SK-N-SH (cell line): ENCODE measurements around the gene KCNH4. TPM values are rescaled to one million over a fixed set of nuclear protein-coding genes. Genes with fewer than 3 reads are reported as not detected.

Source experiments
- CTCF ChIA-PET: fragments of 300-600, 350-600 bp; formaldehyde crosslinking; extraction: SDS; loops from one replicate; lab custom pipeline; 2021; lab: Yijun Ruan, JAX
- POLR2A ChIA-PET: fragments of 350-600 bp; sonication (Branson Sonifier 250); formaldehyde crosslinking; extraction: SDS; loops from one replicate; lab custom pipeline; 2020; ENCODE audit warnings: antibody characterized with exemption, inconsistent platforms; lab: Yijun Ruan, JAX
- DNase-seq: peaks from one replicate; pipeline ENCODE4 v3.0.0; 2012
- H2AFZ ChIP-seq: fragments of 200-600 bp; sonication (generic); 2 replicates; pipeline ENCODE4 v1.8.1; 2016; ENCODE audit warnings: antibody characterized with exemption, mild to moderate bottlenecking, low read depth
- H3F3A ChIP-seq: fragments of 200-600 bp; sonication (generic); replicated peaks from 2 replicates; pipeline ENCODE3; 2016; ENCODE audit warnings: antibody characterized with exemption, mild to moderate bottlenecking; ENCODE audit not compliant: insufficient read depth
- H3K27ac ChIP-seq, 2 experiments: fragments of 200-500 bp in 1 of 2; fragments of 200-600 bp in 1 of 2; sonication (Bioruptor generic) in 1 of 2; sonication (generic), shearing (Covaris generic) in 1 of 2; 2 replicates each; pipeline versions ENCODE4 v1.5.1 to v1.6.1; 2014 to 2016; ENCODE audit warnings: low read depth in 2 of 2, inconsistent platforms in 1 of 2, low read length in 1 of 2, mild to moderate bottlenecking in 1 of 2, mixed read lengths in 1 of 2
- H3K27me3 ChIP-seq: fragments of 200-600 bp; sonication (generic), shearing (Covaris generic); 2 replicates; pipeline ENCODE4 v1.6.1; 2016; ENCODE audit warnings: mixed run types; ENCODE audit not compliant: insufficient read depth
- H3K36me3 ChIP-seq, 2 experiments: fragments of 200-500 bp in 1 of 2; fragments of 200-600 bp in 1 of 2; sonication (Bioruptor generic) in 1 of 2; sonication (generic) in 1 of 2; replicated peaks in 1 of 2; 2 replicates each; pipeline versions ENCODE3 to v1.5.1; 2014 to 2016; ENCODE audit warnings: low read length in 1 of 2, mild to moderate bottlenecking in 1 of 2; ENCODE audit not compliant: insufficient read depth in 2 of 2, control insufficient read depth in 1 of 2
- H3K4me1 ChIP-seq, 2 experiments: fragments of 200-500 bp in 1 of 2; fragments of 200-600 bp in 1 of 2; sonication (Bioruptor generic) in 1 of 2; sonication (generic), shearing (Covaris generic) in 1 of 2; 2 replicates each; pipeline versions ENCODE4 v1.5.1 to v1.6.1; 2014 to 2016; ENCODE audit warnings: low read depth in 1 of 2, low read length in 1 of 2, mixed run types in 1 of 2; ENCODE audit not compliant: insufficient read depth in 2 of 2, control insufficient read depth in 1 of 2
- H3K4me2 ChIP-seq: fragments of 200-600 bp; sonication (generic), shearing (Covaris generic); 2 replicates; pipeline ENCODE4 v1.6.1; 2017; ENCODE audit warnings: mixed run types
- H3K4me3 ChIP-seq, 2 experiments: fragments of 200-500 bp in 1 of 2; fragments of 200-600 bp in 1 of 2; sonication (Bioruptor generic) in 1 of 2; sonication (generic), shearing (Covaris generic) in 1 of 2; 2 replicates each; pipeline versions ENCODE4 v1.5.1 to v1.8.1; 2014 to 2016; ENCODE audit warnings: low read depth in 2 of 2, inconsistent platforms in 1 of 2, low read length in 1 of 2, mild to moderate bottlenecking in 1 of 2, mixed read lengths in 1 of 2, moderate library complexity in 1 of 2
- H3K79me2 ChIP-seq: fragments of 200-600 bp; sonication (generic); 2 replicates; pipeline ENCODE4 v1.8.1; 2017; ENCODE audit warnings: mild to moderate bottlenecking; ENCODE audit not compliant: insufficient read depth
- H3K9ac ChIP-seq: fragments of 200-600 bp; sonication (generic); 2 replicates; pipeline ENCODE4 v1.6.1; 2017; ENCODE audit warnings: mixed run types
- H3K9me2 ChIP-seq: fragments of 200-600 bp; sonication (generic); 2 replicates; pipeline ENCODE4 v1.6.1; 2017; ENCODE audit warnings: mixed run types
- H3K9me3 ChIP-seq: fragments of 200-600 bp; sonication (generic); 2 replicates; pipeline ENCODE4 v1.6.1; 2017; ENCODE audit warnings: mixed run types, mild to moderate bottlenecking, moderate library complexity
- H4K20me1 ChIP-seq: fragments of 200-600 bp; sonication (generic); 2 replicates; pipeline ENCODE4 v1.6.1; 2017; ENCODE audit warnings: mild to moderate bottlenecking, mixed run types; ENCODE audit not compliant: insufficient read depth
- CHD2 ChIP-seq: fragments of 150-350 bp; IDR thresholded peaks from 2 replicates; pipeline ENCODE4 v1.6.1; 2018; ENCODE audit warnings: low read length; ENCODE audit not compliant: partially characterized antibody
- EP300 ChIP-seq, 2 experiments: IDR thresholded peaks; 2 replicates each; pipeline versions ENCODE4 v1.4.0 to v1.6.1; 2012; ENCODE audit warnings: borderline replicate concordance in 1 of 2, low read depth in 1 of 2, low read length in 1 of 2
- EZH2phosphoT487 ChIP-seq: fragments of 200-600 bp; sonication (generic); IDR thresholded peaks from 2 replicates; pipeline ENCODE4 v1.6.1; 2017; ENCODE audit warnings: low read depth, mixed run types, mild to moderate bottlenecking, antibody characterized with exemption, moderate library complexity, borderline replicate concordance
- FOXJ3 ChIP-seq: sonication (generic); formaldehyde crosslinking; IDR thresholded peaks from 2 replicates; pipeline ENCODE4 v1.5.1; 2020; ENCODE audit warnings: mild to moderate bottlenecking, missing genetic modification reagents
- GABPA ChIP-seq: IDR thresholded peaks from 2 replicates; pipeline ENCODE4 v1.4.0; 2012; ENCODE audit warnings: low read depth, mild to moderate bottlenecking
- GATA2 ChIP-seq: sonication (generic); formaldehyde crosslinking; IDR thresholded peaks from 2 replicates; pipeline ENCODE4 v1.5.0; 2020; ENCODE audit warnings: mild to moderate bottlenecking, missing genetic modification reagents
- MAX ChIP-seq: IDR thresholded peaks from 2 replicates; pipeline ENCODE4 v1.4.0; 2012; ENCODE audit warnings: low read depth
- NRF1 ChIP-seq: IDR thresholded peaks from 2 replicates; pipeline ENCODE4 v1.6.1; 2012; ENCODE audit warnings: low read depth, mild to moderate bottlenecking, low read length
- PBX3 ChIP-seq: IDR thresholded peaks from 2 replicates; pipeline ENCODE4; 2012
- POLR2AphosphoS5 ChIP-seq: IDR thresholded peaks from 2 replicates; pipeline ENCODE4 v1.6.1; 2012; ENCODE audit warnings: low read depth, low read length
- RAD21 ChIP-seq: IDR thresholded peaks from 2 replicates; pipeline ENCODE4 v1.6.1; 2012; ENCODE audit warnings: mild to moderate bottlenecking, low read length
- REST ChIP-seq: IDR thresholded peaks from 2 replicates; pipeline ENCODE4 v1.6.1; 2012; ENCODE audit warnings: mild to moderate bottlenecking, low read depth, low read length, moderate library complexity
- RFX5 ChIP-seq: IDR thresholded peaks from 2 replicates; pipeline ENCODE4 v1.6.1; 2012; ENCODE audit warnings: mild to moderate bottlenecking, improper control_type of control experiment, low read length
- SIN3A ChIP-seq: IDR thresholded peaks from 2 replicates; pipeline ENCODE4 v1.6.1; 2012; ENCODE audit warnings: low read depth, mild to moderate bottlenecking, low read length, moderate library complexity, borderline replicate concordance
- SMC3 ChIP-seq: IDR thresholded peaks from 2 replicates; pipeline ENCODE4 v1.6.1; 2012; ENCODE audit warnings: low read depth, low read length, improper control_type of control experiment
- TAF1 ChIP-seq: IDR thresholded peaks from 2 replicates; pipeline ENCODE4 v1.6.1; 2012; ENCODE audit warnings: low read depth, mild to moderate bottlenecking, low read length, moderate library complexity, borderline replicate concordance
- TEAD4 ChIP-seq: IDR thresholded peaks from 2 replicates; pipeline ENCODE4 v1.4.0; 2012; ENCODE audit warnings: mild to moderate bottlenecking, borderline replicate concordance; ENCODE audit not compliant: insufficient read depth
- USF2 ChIP-seq: fragments of 150-350 bp; IDR thresholded peaks from 2 replicates; pipeline ENCODE4 v1.6.1; 2017; ENCODE audit warnings: antibody characterized with exemption, low read length, low read depth, borderline replicate concordance
- WGBS: methylation state at CpG from one replicate; pipeline ENCODE4 v1.1.6; 2017; ENCODE audit warnings: low lambda C conversion rate; 5-methylcytosine and 5-hydroxymethylcytosine counted together
- polyA plus RNA-seq, 3 experiments: library from polyadenylated mRNA; depleted of rRNA; stranded (reverse); fragments of >200 nt; gene quantifications; 2 replicates each; pipeline ENCODE4 v1.2.3, GENCODE V29; 2012
- TF ChIP-seq, protein P1 (sequence below): IDR thresholded peaks from 2 replicates; pipeline ENCODE4 v1.4.0; 2012; ENCODE audit warnings: low read depth, borderline replicate concordance

The KCNH4 gene
- polyA plus RNA-seq, 1 of the 3 experiments (the other 2 are of a cell fraction) = 0.46 TPM

GRCh38 chr17:42214156-42214555, 33.2 kb upstream of the KCNH4 start (continued):
- no peak for TF ChIP-seq SMC3
- TF ChIP-seq MAX = no peak
- TF ChIP-seq SIN3A = no peak
- no peak for TF ChIP-seq CHD2
- no peak for TF ChIP-seq GATA2
- TF ChIP-seq, protein P1, sequence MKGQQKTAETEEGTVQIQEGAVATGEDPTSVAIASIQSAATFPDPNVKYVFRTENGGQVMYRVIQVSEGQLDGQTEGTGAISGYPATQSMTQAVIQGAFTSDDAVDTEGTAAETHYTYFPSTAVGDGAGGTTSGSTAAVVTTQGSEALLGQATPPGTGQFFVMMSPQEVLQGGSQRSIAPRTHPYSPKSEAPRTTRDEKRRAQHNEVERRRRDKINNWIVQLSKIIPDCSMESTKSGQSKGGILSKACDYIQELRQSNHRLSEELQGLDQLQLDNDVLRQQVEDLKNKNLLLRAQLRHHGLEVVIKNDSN = no peak
- TF ChIP-seq TAF1 = no peak
- no peak for TF ChIP-seq USF2
- TF ChIP-seq, all 33 proteins: peak for 0

DNA sequence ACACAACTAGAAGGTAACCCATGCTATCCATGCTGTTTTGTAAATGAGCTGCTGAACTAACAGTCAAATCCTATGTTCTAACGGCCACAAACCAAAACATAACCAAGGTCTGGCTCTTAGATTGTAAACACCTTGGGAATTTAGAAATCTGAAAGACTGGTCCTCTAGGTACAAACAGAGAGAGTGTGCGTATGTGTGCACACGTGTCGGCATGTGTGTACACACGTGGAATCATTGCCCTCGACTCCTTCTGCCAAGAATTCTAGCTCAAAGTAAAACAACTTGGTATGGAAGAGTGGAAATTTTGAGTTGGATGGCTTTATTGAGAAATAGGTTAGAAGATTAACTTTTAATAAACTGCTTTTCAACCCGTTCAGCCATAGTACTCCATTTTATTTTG, 31.4 kb upstream of the KCNH4 start:
- H3K27ac ChIP-seq = no peak overlapping the region
- no peaks in the 10 kb centered on the region for H3K9me3 ChIP-seq
- no peak overlapping the region for H2AFZ ChIP-seq
- H3K79me2 ChIP-seq = no peaks in the 10 kb centered on the region
- peaks cover 22 to 57% of the 10 kb centered on the region in 2 experiments for H3K36me3 ChIP-seq
- no peak overlapping the region for H3K4me3 ChIP-seq
- H3F3A ChIP-seq = no peaks in the 10 kb centered on the region
- no peaks in the 10 kb centered on the region for H3K9me2 ChIP-seq
- no peaks in the 10 kb centered on the region for H3K27me3 ChIP-seq
- no peak for DNase-seq
- H3K4me1 ChIP-seq = no peaks in the 10 kb centered on the region
- H3K9ac ChIP-seq = no peak overlapping the region
- H3K4me2 ChIP-seq = no peak overlapping the region
- H4K20me1 ChIP-seq = no peaks in the 10 kb centered on the region
- POLR2A ChIA-PET = no interaction called here
- TF ChIP-seq FOXJ3 (CRISPR knock-in tag) = no peak
- TF ChIP-seq PBX3 = no peak
- TF ChIP-seq NRF1 = no peak
- no peak for TF ChIP-seq EZH2phosphoT487
- no peak for TF ChIP-seq TAF1
- TF ChIP-seq REST = no peak
- no peak for TF ChIP-seq SIN3A
- no peak for TF ChIP-seq USF2
- TF ChIP-seq POLR2AphosphoS5 = no peak
- TF ChIP-seq RFX5 = no peak
- TF ChIP-seq RAD21 = no peak
- no peak for TF ChIP-seq EP300 (IDR thresholded peaks at IDR 0.05; ENCODE audit: borderline replicate concordance in 1 of 2, low read depth in 1 of 2, low read length in 1 of 2)
- TF ChIP-seq, protein P1 = no peak
- no peak for TF ChIP-seq GABPA
- TF ChIP-seq TEAD4 = no peak
- TF ChIP-seq, all 33 proteins: peak for 0
- 91% methylated on average over 7 of the region's 7 CpGs for WGBS
- CTCF ChIA-PET = interaction anchor here (0.7 to 2.0 kb wide), 3 partner anchors 10 to 31 kb away, joined by 3 to 10 read pairs (median 6); partner anchors contain the start of gene KCNH4
